Amygdala (tissue), 56 donors: Measurements from ENCODE around the gene ABCA1.

ENCODE experiments used
- DNase-seq, 56 donors: peaks; one replicate each; lab custom pipeline; 2025; lab: John Stamatoyannopoulos, UW

ABCA1 gene

DNA sequence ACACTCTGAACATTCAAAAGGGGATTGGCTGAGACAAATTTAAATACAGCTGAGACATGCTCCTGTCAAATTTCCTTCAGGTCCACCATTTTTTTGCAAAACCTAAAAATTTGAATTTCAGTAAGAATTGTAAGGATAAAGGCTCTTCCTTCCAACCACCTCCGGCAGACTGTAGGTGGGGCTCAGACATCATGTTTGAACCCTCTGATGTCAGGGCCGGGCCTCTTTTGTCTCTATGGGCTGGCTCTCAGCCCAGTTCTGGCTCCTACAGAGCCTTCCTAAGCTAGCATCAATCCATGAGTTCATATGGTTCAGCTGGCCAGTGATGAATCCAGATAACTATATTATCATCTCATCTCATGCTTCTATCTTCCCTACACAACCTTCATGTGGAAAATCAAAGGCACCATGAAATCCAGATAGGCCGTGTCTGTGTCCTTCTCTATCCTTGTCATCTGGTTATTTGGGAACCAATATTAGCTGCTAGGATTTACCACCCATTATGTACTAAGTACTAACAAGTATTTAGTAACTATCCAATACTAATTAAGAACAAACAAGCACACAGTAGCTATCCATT is 119.8 kb downstream of the ABCA1 start:
- DNase-seq: peak in 28 of 56 donors; percentile 1 to 64 (median 23)

GRCh38 chr9:104805441-104805840 is 122.5 kb downstream of the ABCA1 start:
- no peak for DNase-seq

DNA sequence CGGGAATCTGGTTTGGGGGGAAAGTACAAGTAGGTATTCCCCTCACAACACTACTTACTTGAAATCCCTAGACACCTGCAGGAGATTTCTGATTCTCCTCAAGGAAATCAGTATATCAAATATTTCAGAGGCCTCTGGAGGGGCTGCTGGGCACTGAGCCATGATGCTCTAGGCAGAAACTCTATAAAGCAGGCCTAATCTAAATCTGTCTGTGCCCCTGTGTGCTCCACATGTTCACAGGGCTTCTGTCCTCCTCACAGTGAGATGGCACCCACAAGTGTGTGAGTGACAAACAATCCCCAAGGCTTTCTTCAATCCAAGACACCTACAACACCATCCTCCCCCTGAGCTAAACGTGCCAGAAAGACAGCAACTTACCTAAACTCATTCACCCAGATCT is 125.0 kb downstream of the ABCA1 start:
- DNase-seq: no peak

- DNase-seq: no peak
Observed at GRCh38 chr9:104802110-104802509, 125.8 kb downstream of the ABCA1 start.

GRCh38 chr9:104800068-104800785 is 127.7 kb downstream of the ABCA1 start:
- no peak for DNase-seq

DNA sequence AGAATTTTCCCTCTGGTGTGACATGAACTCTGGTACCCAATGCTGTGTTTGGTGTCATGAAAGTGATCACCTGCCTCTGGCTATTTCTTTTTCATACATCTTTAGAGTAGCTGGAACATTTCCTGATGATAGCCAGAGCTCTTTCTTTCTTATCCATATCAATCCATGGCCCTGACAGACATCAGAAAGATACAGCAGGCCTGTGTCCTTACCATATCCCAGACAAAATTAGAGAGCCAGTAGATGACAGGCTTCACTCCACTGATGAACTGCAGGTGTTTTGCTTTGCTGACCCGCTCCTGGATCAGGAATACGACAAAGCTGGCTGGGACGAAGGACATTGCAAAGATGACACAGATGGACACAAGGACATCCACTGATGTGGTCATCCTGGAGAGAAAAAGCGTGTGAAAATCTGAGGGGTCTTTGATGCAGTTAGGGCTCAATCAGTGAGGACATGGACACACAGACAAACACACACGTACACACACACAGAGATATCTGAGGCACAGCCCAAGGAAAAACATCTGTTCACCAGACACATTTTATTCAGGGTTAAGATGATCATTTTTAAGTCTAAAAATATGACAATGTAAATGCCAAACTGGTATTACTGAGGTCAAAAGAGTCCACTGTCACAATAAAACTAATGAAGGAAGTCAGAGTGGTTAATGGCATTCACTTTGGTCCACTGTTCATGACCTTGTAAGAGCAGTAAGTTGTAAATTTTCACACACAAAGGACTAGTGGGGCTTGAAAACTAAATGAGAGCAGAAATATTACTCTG is 129.6 kb downstream of the ABCA1 start:
- no peak for DNase-seq

- DNase-seq: no peak
Observed at GRCh38 chr9:104795857-104796256, 132.1 kb downstream of the ABCA1 start.

DNA sequence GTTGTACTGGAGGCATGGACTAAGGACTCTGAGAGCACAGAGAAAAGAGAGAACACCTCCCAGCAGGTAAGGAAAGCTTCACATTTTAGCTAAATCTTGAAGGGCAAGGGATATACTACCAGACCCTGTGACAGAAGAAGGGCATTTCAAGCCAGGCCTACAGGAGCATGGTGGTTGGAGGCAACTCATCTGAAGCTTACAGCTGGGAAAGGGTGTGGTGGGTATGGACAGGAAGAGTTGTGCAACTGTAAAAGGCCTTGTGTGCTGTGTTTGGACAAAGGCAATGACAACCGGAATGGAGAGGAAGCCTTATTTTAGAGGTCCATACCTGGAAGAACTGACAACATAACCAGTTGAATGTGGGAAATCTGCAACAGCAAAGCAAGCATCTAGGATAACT is 132.9 kb downstream of the ABCA1 start:
- no peak for DNase-seq

DNA sequence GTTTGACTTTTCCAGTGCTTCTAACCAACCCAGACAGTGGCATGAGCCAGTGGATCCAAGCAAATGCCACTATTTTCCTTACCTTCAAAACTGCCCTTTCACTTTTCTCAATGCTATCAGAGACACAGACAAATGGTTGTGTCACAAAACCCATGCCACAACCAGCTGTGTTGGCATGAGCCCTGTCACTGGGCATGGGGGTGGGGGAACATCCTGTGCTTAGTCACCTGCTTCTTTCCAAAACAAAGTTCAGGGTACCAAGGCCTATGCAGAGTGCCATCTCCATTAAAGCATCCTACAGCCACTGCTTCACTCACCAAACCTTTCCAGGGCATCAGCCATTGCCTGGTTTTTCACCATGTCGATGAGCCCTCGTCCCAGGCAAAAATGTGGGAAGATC is 133.9 kb downstream of the ABCA1 start:
- no peak for DNase-seq

DNA sequence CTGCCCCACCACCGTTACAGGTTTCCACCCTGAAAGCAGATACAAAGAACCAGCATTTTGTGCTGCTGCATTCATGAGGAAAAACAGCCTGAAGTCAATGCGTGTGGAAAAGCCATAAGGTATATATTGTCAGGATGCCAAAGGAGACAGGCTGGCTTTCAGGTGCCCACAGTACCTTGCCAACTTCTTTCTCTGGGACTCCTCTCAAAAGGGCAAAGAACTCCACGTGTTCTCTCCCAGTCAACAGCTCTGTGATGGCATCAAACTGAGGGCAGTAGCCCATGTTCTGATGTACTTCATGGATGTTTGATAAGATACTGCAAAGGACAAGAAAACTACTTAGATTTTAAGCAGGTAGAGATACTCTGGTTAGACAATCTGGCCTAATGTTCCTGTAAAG is 139.7 kb downstream of the ABCA1 start:
- DNase-seq: no peak

DNA sequence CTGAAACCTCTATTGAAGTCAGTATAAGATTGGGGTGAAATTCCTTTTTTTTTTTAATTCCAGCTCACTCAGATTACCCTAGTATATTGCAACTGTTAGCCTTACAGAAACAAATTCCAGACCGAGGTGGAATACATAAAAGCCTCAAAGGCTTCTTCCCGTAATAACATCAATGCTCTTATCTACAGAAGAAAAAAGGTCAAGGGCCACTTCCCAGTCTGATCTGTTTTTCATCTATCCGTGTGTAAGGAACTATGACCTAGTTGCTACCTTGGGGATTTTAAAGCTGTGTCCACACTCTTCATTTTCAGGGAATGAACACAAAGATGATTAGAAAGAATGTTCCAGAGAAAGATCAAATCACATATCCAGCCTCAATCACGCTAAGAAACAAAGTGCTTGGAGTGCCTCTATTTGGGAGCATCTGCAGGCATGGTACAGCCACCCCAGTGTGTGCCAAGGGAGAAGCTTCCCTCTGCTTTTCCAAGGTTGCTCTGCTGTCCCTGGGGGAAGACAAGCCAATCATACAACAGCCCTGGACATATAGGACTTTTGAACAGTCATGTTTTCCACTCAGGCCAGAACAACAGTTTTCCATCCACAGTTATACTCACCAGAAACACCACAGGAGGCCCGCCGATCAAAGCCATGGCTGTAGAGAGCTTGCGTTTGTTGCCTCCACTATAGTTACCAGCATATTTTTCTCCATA is 140.5 kb downstream of the ABCA1 start:
- no peak for DNase-seq

DNA sequence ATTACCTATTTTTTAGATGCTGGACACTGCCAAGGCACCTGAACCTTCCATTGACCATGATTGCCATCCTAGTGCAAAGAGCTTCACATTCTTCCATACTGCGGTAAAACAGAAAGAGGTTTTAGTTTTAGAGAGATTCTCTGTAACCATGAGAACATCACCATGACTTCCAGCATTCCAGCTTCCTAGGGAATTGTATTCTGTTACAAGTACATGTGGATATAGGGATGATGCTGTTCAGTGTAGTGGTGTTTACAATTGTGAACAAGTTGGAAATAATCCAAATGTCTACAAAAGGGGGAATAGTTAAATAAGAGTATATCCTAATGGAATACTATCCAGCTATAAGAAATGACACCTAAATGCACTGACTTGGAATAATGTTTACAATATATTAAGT is 141.7 kb downstream of the ABCA1 start:
- DNase-seq: no peak

DNA sequence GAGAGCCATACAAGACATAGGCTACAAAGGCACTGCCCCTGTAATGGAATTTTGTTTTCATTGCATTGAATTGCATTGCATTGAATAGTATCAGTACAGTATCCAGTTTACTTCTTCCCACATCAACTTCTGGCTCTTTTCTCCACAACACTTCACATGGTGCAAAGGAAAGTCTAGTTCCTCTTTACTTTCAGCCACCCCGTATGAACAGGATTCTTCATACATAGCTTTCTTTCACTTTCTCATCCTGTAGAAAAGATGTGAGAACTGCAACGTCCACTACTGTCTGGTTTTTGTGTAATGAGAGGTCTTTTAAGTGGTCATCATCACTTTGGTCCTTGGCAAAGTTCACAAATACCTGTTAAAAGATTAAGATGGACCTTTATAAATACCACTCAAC is 143.9 kb downstream of the ABCA1 start:
- DNase-seq: no peak

- no peak for DNase-seq
Observed at GRCh38 chr9:104783588-104783987, 144.4 kb downstream of the ABCA1 start.

GRCh38 chr9:104780796-104781395 is 147.1 kb downstream of the ABCA1 start:
- DNase-seq: peak in 1 of 56 donors; percentile 10

DNA sequence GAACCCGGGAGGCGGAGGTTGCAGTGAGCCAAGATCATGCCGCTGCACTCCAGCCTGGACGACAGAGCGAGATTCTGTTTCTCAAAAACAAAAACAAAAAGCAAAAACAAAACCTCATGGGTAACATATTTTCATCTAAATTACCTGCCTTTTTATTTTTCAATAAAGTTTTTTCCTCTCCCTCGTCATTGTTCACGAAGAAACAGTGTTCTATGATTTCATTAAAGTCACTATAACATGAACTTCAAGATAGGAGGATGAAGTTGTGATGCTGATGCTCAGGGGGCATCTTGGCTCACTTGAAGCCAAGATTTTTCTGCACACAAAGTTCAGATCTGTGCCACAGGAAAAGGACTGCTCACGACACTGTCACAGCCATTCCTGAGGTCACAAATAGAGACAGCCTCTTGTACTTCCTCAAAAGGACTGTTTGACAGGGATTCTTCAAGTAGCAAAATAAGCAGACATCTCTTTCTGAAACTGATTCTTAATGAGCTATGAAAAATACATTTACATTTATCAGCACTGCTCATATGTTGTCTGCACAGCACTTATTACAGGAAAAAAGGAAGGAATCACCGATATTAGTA is 147.9 kb downstream of the ABCA1 start:
- DNase-seq: no peak

DNA sequence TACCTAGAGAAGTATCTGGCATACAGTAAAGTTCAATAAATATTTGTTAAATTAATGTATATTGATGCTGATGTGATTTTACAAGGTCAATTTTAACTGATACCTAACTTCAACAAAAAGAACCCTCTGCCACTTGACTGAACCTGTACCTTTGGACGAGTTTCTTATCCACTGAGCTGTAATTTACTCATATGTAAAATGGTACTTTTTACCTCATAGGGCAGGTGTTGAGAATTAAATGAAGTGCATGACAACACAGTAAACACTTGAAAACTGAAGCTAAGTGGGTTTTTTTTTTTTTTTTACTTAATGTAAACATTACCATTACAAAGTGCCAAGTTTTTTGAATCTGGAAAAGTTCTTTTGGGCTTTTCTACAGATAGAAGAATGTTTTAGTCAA is 148.6 kb downstream of the ABCA1 start:
- no peak for DNase-seq

DNA sequence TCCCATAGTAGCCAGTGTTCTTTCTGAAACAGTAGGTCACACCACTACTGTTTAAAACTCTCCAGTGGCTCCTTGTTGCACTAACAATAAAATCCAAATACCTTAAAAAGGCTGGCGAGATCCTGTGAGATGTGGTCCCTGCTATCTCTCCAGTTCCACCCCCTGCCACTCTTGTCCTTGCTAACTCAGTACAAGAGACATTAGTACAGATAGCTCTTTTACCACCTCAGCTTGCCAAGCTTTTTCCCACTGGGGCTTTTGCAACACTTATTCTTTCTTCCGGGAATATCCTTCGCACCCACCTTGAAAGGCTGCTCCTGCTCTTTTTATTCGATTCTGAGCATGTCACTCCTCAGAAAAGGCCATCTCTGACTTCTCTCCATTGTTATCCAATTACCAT is 149.2 kb downstream of the ABCA1 start:
- no peak for DNase-seq

DNA sequence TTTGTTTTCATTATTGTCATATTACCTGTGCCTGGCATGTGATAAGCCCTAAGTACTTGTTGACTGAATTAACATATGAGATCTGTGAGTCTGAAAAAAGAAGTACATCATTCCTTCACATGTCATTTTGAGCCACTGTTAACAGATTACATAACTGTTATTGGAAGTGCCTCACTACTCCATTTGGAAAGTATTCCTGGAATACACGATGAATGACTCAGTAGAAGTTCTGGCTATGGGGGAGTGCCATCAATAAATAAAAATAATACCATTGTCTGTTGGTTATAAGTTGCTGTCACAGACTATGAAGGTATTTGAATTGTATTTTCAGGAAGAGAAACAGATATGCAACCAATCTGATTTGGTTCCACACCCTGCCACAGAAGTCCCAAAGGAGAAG is 151.2 kb downstream of the ABCA1 start:
- DNase-seq: no peak

GRCh38 chr9:104775976-104776375 is 152.0 kb downstream of the ABCA1 start:
- DNase-seq: no peak
